ENCODE data around the gene GALK1. TPM values are rescaled to one million over a fixed set of nuclear protein-coding genes. Genes with fewer than 3 reads are reported as not detected.
A peak's percentile ranks its signal among the peaks of the same experiment; 100 is the strongest.

The GALK1 gene
- total and polyA plus RNA-seq, 2 of the 13 experiments (the other 11 are each of a cell fraction or from before 2014, with no cell fraction given), result 59.9 to 93.6 TPM

GRCh38 chr17:75752405-75752709, 12.6 kb downstream of the GALK1 start:
- intact Hi-C loops (cut with micrococcal nuclease; ENCODE audit: unreplicated experiment) (loop anchor here (5.0 kb wide), 1 partner anchor 140 kb away; no protein-coding TSS in a partner anchor), in situ Hi-C loops (cut with HindIII; ENCODE audit: extremely low pct_ligation_motif_present, low pct_unique_long_range_greater_than_20kb) (loop anchor here (5.0 to 10.0 kb wide), 2 partner anchors 75 to 138 kb away; no protein-coding TSS in a partner anchor)
- 90% methylated on average over 10 of the region's 10 CpGs for WGBS (ENCODE audit: low lambda C conversion rate)
- ChIA-PET POLR2A (interaction anchor here (2.9 to 5.8 kb wide), 3 partner anchors 12 to 94 kb away, joined by 18 to 116 read pairs (median 49); partner anchors contain the start of genes GALK1 and UNC13D), CTCF (ENCODE audit: low intra/inter-chr PET ratio, low total read pairs) (interaction anchor here (1.9 kb wide), 1 partner anchor 152 kb away, joined by 4 read pairs; no protein-coding TSS in a partner anchor)
- Histone ChIP-seq H3K4me2 (ENCODE audit: low read depth, low read length) (no peak overlapping the region), H2AFZ (ENCODE audit: low read length) (no peak overlapping the region), H3K79me2 (ENCODE audit: insufficient read depth, low read length) (no peaks in the 10 kb centered on the region), H3K27me3 (ENCODE audit: control insufficient read depth in 1 of 2, insufficient read depth in 2 of 2, low read length in 2 of 2) (no peaks in the 10 kb centered on the region), H3K36me3 (replicated peaks in 1 of 2; ENCODE audit: control insufficient read depth in 1 of 2, insufficient read depth in 2 of 2, low read length in 2 of 2) (no peaks in the 10 kb centered on the region), H3K27ac (ENCODE audit: extremely low read length, insufficient read depth, low read length) (no peak overlapping the region), H3K4me3 (replicated peaks in 1 of 3; ENCODE audit: insufficient read depth in 1 of 3, low read depth in 2 of 3, low read length in 3 of 3) (no peak overlapping the region), H4K20me1 (ENCODE audit: insufficient read depth, low read length) (no peaks in the 10 kb centered on the region), H3K4me1 (ENCODE audit: insufficient read depth, low read length) (peaks cover 64% of the 10 kb centered on the region), H3K9ac (ENCODE audit: insufficient read depth, low read depth, low read length) (no peak overlapping the region), H3K9me3 (ENCODE audit: low read length) (no peaks in the 10 kb centered on the region)
- no peak for FAIRE-seq
- TF ChIP-seq SIN3A (IDR thresholded peaks at IDR 0.05; ENCODE audit: borderline replicate concordance, low read depth, low read length) (no peak), ZNF263 (CRISPR knock-in tag; IDR thresholded peaks at IDR 0.05) (peak; percentile 78), ZBTB33 (CRISPR knock-in tag; IDR thresholded peaks at IDR 0.05) (0 out of 2 replicates have a peak, but pooled peaks have one; percentile 1)
- DNase-seq (ENCODE audit: low spot score), result no peak
- no TSS peak for BruUV-seq (replicated peaks)
- ATAC-seq, result no peak

- intact Hi-C loops (cut with micrococcal nuclease; ENCODE audit: unreplicated experiment), result loop anchor here (5.0 kb wide), 1 partner anchor 140 kb away; no protein-coding TSS in a partner anchor
- DNase-seq (ENCODE audit: low spot score), result no peak
- no peaks in the 10 kb centered on the region for H4K20me1 ChIP-seq (ENCODE audit: insufficient read depth, low read length)
- TF ChIP-seq TOPORS (CRISPR knock-in tag; IDR thresholded peaks at IDR 0.05) (no peak), FOXM1 (CRISPR knock-in tag; IDR thresholded peaks at IDR 0.05) (no peak), SMARCC2 (IDR thresholded peaks at IDR 0.05) (no peak), HNF4G (IDR thresholded peaks at IDR 0.05; ENCODE audit: borderline replicate concordance, low read depth, low read length) (no peak), HNF4G (CRISPR knock-in tag; IDR thresholded peaks at IDR 0.05; ENCODE audit: borderline replicate concordance, low read depth) (no peak), CBX1 (IDR thresholded peaks at IDR 0.05; ENCODE audit: low read depth) (no peak), ZBTB33 (CRISPR knock-in tag; IDR thresholded peaks at IDR 0.05) (peak; percentile 81)
- no peak overlapping the region for H3K4me2 ChIP-seq (ENCODE audit: low read depth, low read length)
- ChIA-PET POLR2A (interaction anchor here (1.3 to 2.5 kb wide), 3 partner anchors 11 to 95 kb away, joined by 4 to 18 read pairs (median 10); a partner anchor contains a TSS), CTCF (ENCODE audit: low intra/inter-chr PET ratio, low total read pairs) (interaction anchor here (1.9 to 6.3 kb wide), 2 partner anchors 119 to 151 kb away, joined by 4 to 102 read pairs; partner anchors contain the start of gene SMIM5)
- H3K36me3 ChIP-seq (replicated peaks in 1 of 2; ENCODE audit: control insufficient read depth in 1 of 2, insufficient read depth in 2 of 2, low read length in 2 of 2), result no peaks in the 10 kb centered on the region
- H3K9me3 ChIP-seq (ENCODE audit: low read length), result no peaks in the 10 kb centered on the region
- H3K4me1 ChIP-seq (ENCODE audit: insufficient read depth, low read length), result peaks cover 62% of the 10 kb centered on the region
- 65% methylated on average over 20 of the region's 24 CpGs for WGBS (ENCODE audit: low lambda C conversion rate)
- no peaks in the 10 kb centered on the region for H3K27me3 ChIP-seq (ENCODE audit: control insufficient read depth in 1 of 2, insufficient read depth in 2 of 2, low read length in 2 of 2)
- H3K9ac ChIP-seq (ENCODE audit: insufficient read depth, low read depth, low read length), result no peak overlapping the region
- no peaks in the 10 kb centered on the region for H3K79me2 ChIP-seq (ENCODE audit: insufficient read depth, low read length)
- no peak overlapping the region for H2AFZ ChIP-seq (ENCODE audit: low read length)
- no peak overlapping the region for H3K4me3 ChIP-seq (replicated peaks in 1 of 3; ENCODE audit: insufficient read depth in 1 of 3, low read depth in 2 of 3, low read length in 3 of 3)
- ATAC-seq, result no peak
- in situ Hi-C loops (cut with HindIII; ENCODE audit: extremely low pct_ligation_motif_present, low pct_unique_long_range_greater_than_20kb), result loop anchor here (5.0 to 10.0 kb wide), 2 partner anchors 75 to 137 kb away; no protein-coding TSS in a partner anchor
- no TSS peak for BruUV-seq (replicated peaks)
- FAIRE-seq, result no peak
- H3K27ac ChIP-seq (ENCODE audit: extremely low read length, insufficient read depth, low read length), result no peak overlapping the region
Observed at GRCh38 chr17:75751676-75752404, 13.2 kb downstream of the GALK1 start.

All from HepG2 (cell line).